OCI-LY7 (cell line): ENCODE measurements around the gene TMEM229A.

ENCODE experiments used
- CTCF ChIP-seq: fragments of 200-600 bp; sonication (generic); conservative IDR thresholded peaks from 2 replicates; pipeline ENCODE4 v1.5.1; 2014; ENCODE audit warnings: mild to moderate bottlenecking, antibody characterized with exemption, low read length, moderate library complexity, mixed read lengths
- EZH2phosphoT487 ChIP-seq: fragments of 200-600 bp; sonication (generic); IDR thresholded peaks from 2 replicates; pipeline ENCODE4 v1.6.1; 2018; ENCODE audit warnings: low read depth, borderline replicate concordance, mild to moderate bottlenecking, mixed run types, antibody characterized with exemption, low read length, moderate library complexity, mixed read lengths

GRCh38 chr7:124062171-124062570 lies 29.3 kb upstream of the TMEM229A start:
- TF ChIP-seq EZH2phosphoT487 (no peak), CTCF (no peak)
